HEK293T (cell line): Measurements from ENCODE around the gene LST1.
"Not testable (repeated sequence)": the region's sequence is repeated elsewhere in the genome, so short reads cannot be mapped to it uniquely, and the experiment has no call there.

Experiments
- CTCF ChIA-PET: fragments of 350-600 bp; formaldehyde crosslinking; extraction: SDS; loops from one replicate; lab custom pipeline; 2021; ENCODE audit warnings: antibody characterized with exemption, inconsistent platforms; lab: Yijun Ruan, JAX
- POLR2A ChIA-PET: fragments of 350-600 bp; formaldehyde crosslinking; extraction: SDS; loops from one replicate; lab custom pipeline; 2020; ENCODE audit warnings: antibody characterized with exemption, inconsistent platforms; lab: Yijun Ruan, JAX
- DNase-seq: peaks from one replicate; pipeline ENCODE4 v3.0.0; 2012; ENCODE audit warnings: mixed read lengths; ENCODE audit errors: extremely low spot score
- ARNT ChIP-seq: fragments of 450-650 bp; IDR thresholded peaks from 2 replicates; pipeline ENCODE4 v1.6.1; 2017; ENCODE audit warnings: mild to moderate bottlenecking
- BHLHE40 ChIP-seq: fragments of 450-650 bp; IDR thresholded peaks from 2 replicates; pipeline ENCODE4 v1.6.1; 2016; ENCODE audit warnings: mild to moderate bottlenecking, moderate library complexity, borderline replicate concordance
- CTBP1 ChIP-seq: fragments of 450-650 bp; IDR thresholded peaks from 2 replicates; pipeline ENCODE4 v1.6.1; 2016; ENCODE audit warnings: borderline replicate concordance
- ELF4 ChIP-seq: fragments of 450-650 bp; IDR thresholded peaks from 2 replicates; pipeline ENCODE4 v1.6.1; 2017; ENCODE audit warnings: antibody characterized with exemption
- FOXA1 ChIP-seq: fragments of 450-650 bp; IDR thresholded peaks from 2 replicates; pipeline ENCODE4 v1.6.1; 2016; ENCODE audit warnings: mild to moderate bottlenecking
- FOXK2 ChIP-seq: fragments of 450-650 bp; IDR thresholded peaks from 2 replicates; pipeline ENCODE4 v1.6.1; 2016; ENCODE audit warnings: mild to moderate bottlenecking
- FOXM1 ChIP-seq: fragments of 450-650 bp; IDR thresholded peaks from 2 replicates; pipeline ENCODE4 v1.6.1; 2017; ENCODE audit warnings: mild to moderate bottlenecking, borderline replicate concordance
- HDGF ChIP-seq: fragments of 450-650 bp; IDR thresholded peaks from 2 replicates; pipeline ENCODE4 v1.6.1; 2017; ENCODE audit warnings: antibody characterized with exemption, borderline replicate concordance
- L3MBTL2 ChIP-seq: fragments of 450-650 bp; conservative IDR thresholded peaks from 2 replicates; pipeline ENCODE4 v1.6.1; 2016; ENCODE audit warnings: mild to moderate bottlenecking
- LEF1 ChIP-seq: fragments of 450-650 bp; IDR thresholded peaks from 2 replicates; pipeline ENCODE4 v1.6.1; 2017; ENCODE audit warnings: mild to moderate bottlenecking, borderline replicate concordance
- NFRKB ChIP-seq: fragments of 450-650 bp; IDR thresholded peaks from 2 replicates; pipeline ENCODE4 v1.6.1; 2016; ENCODE audit warnings: mild to moderate bottlenecking, moderate library complexity
- PKNOX1 ChIP-seq: fragments of 450-650 bp; IDR thresholded peaks from 2 replicates; pipeline ENCODE4 v1.6.1; 2016
- SP1 ChIP-seq: fragments of 450-650 bp; IDR thresholded peaks from 2 replicates; pipeline ENCODE4 v1.6.1; 2017
- SUZ12 ChIP-seq: fragments of 450-650 bp; IDR thresholded peaks from 2 replicates; pipeline ENCODE4 v1.6.1; 2016; ENCODE audit warnings: mild to moderate bottlenecking
- TARDBP ChIP-seq: fragments of 450-650 bp; IDR thresholded peaks from 2 replicates; pipeline ENCODE4 v1.6.1; 2016
- ZNF384 ChIP-seq: fragments of 450-650 bp; IDR thresholded peaks from 2 replicates; pipeline ENCODE4 v1.6.1; 2016

Gene LST1

GRCh38 chr6:31587791-31588777, 2.0 kb downstream of the LST1 start:
- DNase-seq = no peak
- POLR2A ChIA-PET = interaction anchor here (0.6 to 1.0 kb wide), 2 partner anchors 9 to 12 kb away, joined by 3 read pairs; no protein-coding TSS in a partner anchor
- no peak for TF ChIP-seq L3MBTL2
- CTCF ChIA-PET = interaction anchor here (0.7 to 2.2 kb wide), 3 partner anchors 13 to 59 kb away, joined by 3 to 8 read pairs (median 3); partner anchors contain the start of gene TNF

- TF ChIP-seq BHLHE40 = no peak
- no peak for TF ChIP-seq NFRKB
- no peak for TF ChIP-seq FOXA1
- no peak for TF ChIP-seq ARNT
- no peak for TF ChIP-seq HDGF
- no peak for TF ChIP-seq ZNF384
- no peak for TF ChIP-seq PKNOX1
- TF ChIP-seq CTBP1 = no peak
- no peak for TF ChIP-seq LEF1
- no peak for TF ChIP-seq TARDBP
- TF ChIP-seq SUZ12 = no peak
- no peak for TF ChIP-seq SP1
- no peak for TF ChIP-seq FOXM1
- TF ChIP-seq FOXK2 = no peak
- no peak for TF ChIP-seq ELF4
- no peak for TF ChIP-seq L3MBTL2
These were observed 3.0 kb downstream of the LST1 start for GRCh38 chr6:31588871-31589650.

GRCh38 chr6:31590691-31591090, 4.6 kb downstream of the LST1 start:
- POLR2A ChIA-PET, DNase-seq: not testable (repeated sequence)
- CTCF ChIA-PET = interaction anchor here (0.9 kb wide), 1 partner anchor 9 kb away, joined by 3 read pairs; no protein-coding TSS in a partner anchor

More at GRCh38 chr6:31588871-31589650, 3.0 kb downstream of the LST1 start:
- POLR2A ChIA-PET = interaction anchor here (0.6 kb wide), 1 partner anchor 13 kb away, joined by 3 read pairs; no protein-coding TSS in a partner anchor
- DNase-seq = no peak
- CTCF ChIA-PET = interaction anchor here (0.7 to 1.4 kb wide), 3 partner anchors 9 to 60 kb away, joined by 3 to 6 read pairs (median 3); no protein-coding TSS in a partner anchor

GRCh38 chr6:31592396-31592771, 6.3 kb downstream of the LST1 start:
- no peak for DNase-seq
- CTCF ChIA-PET = interaction anchor here (0.6 to 7.6 kb wide), 4 partner anchors 12 to 41 kb away, joined by 3 to 149 read pairs (median 4); partner anchors contain the start of genes LST1, LTB and TNF
- TF ChIP-seq FOXK2 = no peak
- no peak for TF ChIP-seq NFRKB
- no peak for TF ChIP-seq LEF1
- no peak for TF ChIP-seq ELF4
- TF ChIP-seq TARDBP = no peak
- TF ChIP-seq BHLHE40 = no peak
- TF ChIP-seq SUZ12 = no peak
- TF ChIP-seq CTBP1 = no peak
- no peak for TF ChIP-seq HDGF
- TF ChIP-seq SP1 = no peak
- TF ChIP-seq FOXM1 = no peak
- no peak for TF ChIP-seq ZNF384
- no peak for TF ChIP-seq ARNT
- TF ChIP-seq PKNOX1 = no peak
- TF ChIP-seq L3MBTL2 = no peak
- no peak for TF ChIP-seq FOXA1
- POLR2A ChIA-PET = interaction anchor here (1.0 kb wide), 3 partner anchors 12 to 191 kb away, joined by 3 read pairs; no protein-coding TSS in a partner anchor

GRCh38 chr6:31597006-31597405, 10.9 kb downstream of the LST1 start:
- TF ChIP-seq L3MBTL2 (no peak), PKNOX1 (no peak; the same call in 1 of the 2 replicates), NFRKB (no peak), FOXK2 (no peak), FOXM1 (no peak), TARDBP (no peak)
- POLR2A ChIA-PET = interaction anchor here (0.7 to 5.9 kb wide), 5 partner anchors 9 to 53 kb away, joined by 3 to 91 read pairs (median 12); partner anchors contain the start of genes ATP6V1G2, DDX39B, LTB and NFKBIL1
- no peak for DNase-seq

GRCh38 chr6:31607317-31607716, 21.2 kb downstream of the LST1 start:
- ChIA-PET CTCF (interaction anchor here (2.5 kb wide), 1 partner anchor 9 kb away, joined by 6 read pairs; no protein-coding TSS in a partner anchor), POLR2A (no interaction called here)
- DNase-seq = no peak
- no peak for TF ChIP-seq L3MBTL2
- TF ChIP-seq SP1 = no peak
- TF ChIP-seq ARNT = no peak
- no peak for TF ChIP-seq LEF1
- TF ChIP-seq BHLHE40 = no peak
- no peak for TF ChIP-seq SUZ12
- TF ChIP-seq FOXK2 = no peak
- TF ChIP-seq ELF4 = no peak
- TF ChIP-seq PKNOX1 = no peak
- no peak for TF ChIP-seq FOXA1
- TF ChIP-seq HDGF = no peak
- TF ChIP-seq CTBP1 = no peak
- TF ChIP-seq NFRKB = no peak
- no peak for TF ChIP-seq FOXM1
- no peak for TF ChIP-seq TARDBP
- TF ChIP-seq ZNF384 = no peak

More at GRCh38 chr6:31597006-31597405, 10.9 kb downstream of the LST1 start:
- CTCF ChIA-PET = interaction anchor here (0.5 to 7.6 kb wide), 9 partner anchors 11 to 355 kb away, joined by 4 to 149 read pairs (median 13); partner anchors contain the start of genes ATP6V1G2, DDX39B, LST1 and LTB
